ENCODE results near the gene ZNF208. TPM values are rescaled to one million over a fixed set of nuclear protein-coding genes. Genes with fewer than 3 reads are reported as not detected.

The ZNF208 gene
- total RNA-seq, 6 donors from 2014 or later = 0.91 to 10.6 (median 4.2) TPM

- Histone ChIP-seq H3K36me3 (peaks cover 0 to 5% (median 0%) of the 10 kb centered on the region in 4 donors), H3K27me3 (no peaks in the 10 kb centered on the region), H3K27ac (no peak overlapping the region), H3K4me1 (no peaks in the 10 kb centered on the region), H3K9me3 (peaks cover 63 to 100% (median 67%) of the 10 kb centered on the region in 4 donors), H3K4me3 (no peak overlapping the region)
- no peak for TF ChIP-seq POLR2A (IDR thresholded peaks at IDR 0.05)
- no peak for TF ChIP-seq EP300 (IDR thresholded peaks at IDR 0.05)
- TF ChIP-seq POLR2AphosphoS5 (IDR thresholded peaks at IDR 0.05) = no peak
- TF ChIP-seq CTCF (IDR thresholded peaks at IDR 0.05) = no peak
- no peak for DNase-seq
- ATAC-seq (ENCODE audit: low FRiP score in 2 of 2) = no peak
- WGBS, 2 donors = 84 to 100% methylated on average over 1 of the region's 1 CpG
Observed at GRCh38 chr19:21970466-21970865, 40.3 kb downstream of the ZNF208 start.

GRCh38 chr19:21947775-21948174 is 63.0 kb downstream of the ZNF208 start:
- H3K36me3 ChIP-seq = no peaks in the 10 kb centered on the region
- H3K4me1 ChIP-seq = no peaks in the 10 kb centered on the region
- ATAC-seq (ENCODE audit: low FRiP score in 2 of 2) = no peak
- H3K4me3 ChIP-seq = no peak overlapping the region
- H3K27me3 ChIP-seq = no peaks in the 10 kb centered on the region
- DNase-seq = no peak
- H3K27ac ChIP-seq = no peak overlapping the region
- peaks cover 31 to 75% (median 54%) of the 10 kb centered on the region in 4 donors for H3K9me3 ChIP-seq
- 69 to 78% methylated on average over 7 to 8 of the region's 8 CpGs for WGBS, 2 donors
- TF ChIP-seq POLR2A (IDR thresholded peaks at IDR 0.05) (no peak), CTCF (IDR thresholded peaks at IDR 0.05) (no peak), POLR2AphosphoS5 (IDR thresholded peaks at IDR 0.05) (no peak), EP300 (IDR thresholded peaks at IDR 0.05) (no peak)

GRCh38 chr19:21940684-21941083 is 70.1 kb downstream of the ZNF208 start:
- Histone ChIP-seq H3K36me3 (no peaks in the 10 kb centered on the region), H3K4me3 (no peak overlapping the region), H3K27me3 (no peaks in the 10 kb centered on the region), H3K9me3 (peaks cover under 1 to 46% (median 7%) of the 10 kb centered on the region in 4 donors), H3K27ac (no peak overlapping the region), H3K4me1 (no peaks in the 10 kb centered on the region)
- no peak for ATAC-seq (ENCODE audit: low FRiP score in 2 of 2)
- WGBS, 2 donors = 78 to 90% methylated on average over 17 to 27 of the region's 30 CpGs
- TF ChIP-seq POLR2A (IDR thresholded peaks at IDR 0.05) = no peak
- peak in 1 of 2 donors; percentile 73 for DNase-seq

DNA sequence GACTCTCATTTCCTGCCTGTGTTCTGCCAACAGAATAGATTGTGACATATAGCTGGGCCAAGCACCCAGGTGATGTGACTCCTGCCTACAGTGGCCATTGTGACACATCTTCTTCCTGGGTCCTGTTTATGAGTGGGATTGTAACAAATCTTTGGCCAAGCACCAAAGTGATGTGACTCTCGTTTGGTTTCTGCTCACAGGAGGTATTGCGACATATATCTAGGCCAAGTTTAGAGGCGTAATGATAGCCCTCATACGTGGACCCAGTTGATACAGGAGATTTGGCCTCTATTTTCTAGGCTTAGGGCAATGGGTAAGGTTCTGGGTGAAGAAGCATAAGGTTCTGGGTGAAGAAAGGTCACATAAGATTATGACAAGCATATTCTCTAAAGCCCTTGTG is 76.2 kb downstream of the ZNF208 start:
- Histone ChIP-seq H3K4me3 (no peak overlapping the region), H3K27ac (no peak overlapping the region), H3K9me3 (peaks cover 0 to 27% (median 0%) of the 10 kb centered on the region in 4 donors), H3K4me1 (no peaks in the 10 kb centered on the region), H3K36me3 (no peaks in the 10 kb centered on the region), H3K27me3 (no peaks in the 10 kb centered on the region)
- TF ChIP-seq POLR2A (IDR thresholded peaks at IDR 0.05) (no peak), POLR2AphosphoS5 (IDR thresholded peaks at IDR 0.05) (no peak), CTCF (IDR thresholded peaks at IDR 0.05) (no peak), EP300 (IDR thresholded peaks at IDR 0.05) (no peak)
- ATAC-seq (ENCODE audit: low FRiP score in 2 of 2) (no peak), DNase-seq (no peak)
- WGBS, 2 donors = 66 to 68% methylated on average over 4 of the region's 4 CpGs

- ATAC-seq (ENCODE audit: low FRiP score in 2 of 2) = no peak
- no peak overlapping the region for H3K4me3 ChIP-seq
Observed at GRCh38 chr19:21934131-21934530, 76.6 kb downstream of the ZNF208 start.

More at GRCh38 chr19:21934131-21934530, 76.6 kb downstream of the ZNF208 start:
- peaks cover 0 to 25% (median 0%) of the 10 kb centered on the region in 4 donors for H3K9me3 ChIP-seq
- no peak for TF ChIP-seq POLR2AphosphoS5 (IDR thresholded peaks at IDR 0.05)
- no peak for TF ChIP-seq CTCF (IDR thresholded peaks at IDR 0.05)
- TF ChIP-seq EP300 (IDR thresholded peaks at IDR 0.05) = no peak
- TF ChIP-seq POLR2A (IDR thresholded peaks at IDR 0.05) = no peak
- 95 to 96% methylated on average over 5 of the region's 5 CpGs for WGBS, 2 donors
- no peak for DNase-seq
- H3K4me1 ChIP-seq = no peaks in the 10 kb centered on the region
- no peaks in the 10 kb centered on the region for H3K27me3 ChIP-seq
- no peak overlapping the region for H3K27ac ChIP-seq
- H3K36me3 ChIP-seq = no peaks in the 10 kb centered on the region

Data from upper lobe of left lung (tissue), 6 donors.